Measurements from ENCODE around the gene TMEM117.
"Not testable (repeated sequence)": the region's sequence is repeated elsewhere in the genome, so short reads cannot be mapped to it uniquely, and the experiment has no call there.

The TMEM117 gene

GRCh38 chr12:44217146-44217883 is 381.4 kb downstream of the TMEM117 start:
- DNase-seq, result no peak
- H3K27ac Mint-ChIP-seq, result no peak overlapping the region
- no peaks in the 10 kb centered on the region for H3K27me3 Mint-ChIP-seq
- H3K4me3 Mint-ChIP-seq, result no peak overlapping the region
- peaks cover 5% of the 10 kb centered on the region for H3K9me3 Mint-ChIP-seq
- H3K36me3 Mint-ChIP-seq, result no peaks in the 10 kb centered on the region
- CTCF ChIA-PET, result no interaction called here
- H3K4me1 Mint-ChIP-seq, result no peaks in the 10 kb centered on the region

GRCh38 chr12:44223736-44224135 is 387.9 kb downstream of the TMEM117 start:
- no peak overlapping the region for H3K4me3 Mint-ChIP-seq
- H3K27me3 Mint-ChIP-seq, result no peaks in the 10 kb centered on the region
- no peaks in the 10 kb centered on the region for H3K4me1 Mint-ChIP-seq
- H3K9me3 Mint-ChIP-seq, result no peaks in the 10 kb centered on the region
- CTCF ChIA-PET, result no interaction called here
- no peaks in the 10 kb centered on the region for H3K36me3 Mint-ChIP-seq
- no peak overlapping the region for H3K27ac Mint-ChIP-seq
- no peak for DNase-seq

- no peak overlapping the region for H3K4me3 Mint-ChIP-seq
- no peaks in the 10 kb centered on the region for H3K36me3 Mint-ChIP-seq
- no peaks in the 10 kb centered on the region for H3K27me3 Mint-ChIP-seq
- H3K27ac Mint-ChIP-seq, result no peak overlapping the region
- H3K4me1 Mint-ChIP-seq, result no peaks in the 10 kb centered on the region
- DNase-seq, result no peak
- CTCF ChIA-PET, result no interaction called here
- H3K9me3 Mint-ChIP-seq, result no peaks in the 10 kb centered on the region
These were observed 388.7 kb downstream of the TMEM117 start for GRCh38 chr12:44224399-44225148.

GRCh38 chr12:44225149-44225510 is 389.2 kb downstream of the TMEM117 start:
- no peak overlapping the region for H3K27ac Mint-ChIP-seq
- CTCF ChIA-PET, result no interaction called here
- DNase-seq, result no peak

GRCh38 chr12:44227616-44228015 is 391.7 kb downstream of the TMEM117 start:
- DNase-seq, result no peak
- H3K4me1 Mint-ChIP-seq, result no peaks in the 10 kb centered on the region
- no peaks in the 10 kb centered on the region for H3K27me3 Mint-ChIP-seq
- no peaks in the 10 kb centered on the region for H3K9me3 Mint-ChIP-seq
- H3K36me3 Mint-ChIP-seq, result no peaks in the 10 kb centered on the region
- CTCF ChIA-PET, result no interaction called here
- no peak overlapping the region for H3K4me3 Mint-ChIP-seq
- H3K27ac Mint-ChIP-seq, result no peak overlapping the region

More at GRCh38 chr12:44225149-44225510, 389.2 kb downstream of the TMEM117 start:
- Mint-ChIP-seq H3K36me3 (no peaks in the 10 kb centered on the region), H3K4me3 (no peak overlapping the region), H3K27me3 (no peaks in the 10 kb centered on the region), H3K4me1 (no peaks in the 10 kb centered on the region), H3K9me3 (no peaks in the 10 kb centered on the region)

GRCh38 chr12:44229846-44230245 is 394.0 kb downstream of the TMEM117 start:
- Mint-ChIP-seq H3K27me3 (no peaks in the 10 kb centered on the region), H3K9me3 (no peaks in the 10 kb centered on the region), H3K4me1 (no peaks in the 10 kb centered on the region), H3K36me3 (no peaks in the 10 kb centered on the region), H3K4me3 (no peak overlapping the region), H3K27ac (no peak overlapping the region)
- CTCF ChIA-PET, result no interaction called here
- no peak for DNase-seq

- CTCF ChIA-PET, result no interaction called here
- no peak overlapping the region for H3K4me3 Mint-ChIP-seq
- H3K27ac Mint-ChIP-seq, result no peak overlapping the region
- DNase-seq, result no peak
- H3K4me1 Mint-ChIP-seq, result no peaks in the 10 kb centered on the region
- H3K9me3 Mint-ChIP-seq, result no peaks in the 10 kb centered on the region
- H3K27me3 Mint-ChIP-seq, result no peaks in the 10 kb centered on the region
- H3K36me3 Mint-ChIP-seq, result no peaks in the 10 kb centered on the region
These were observed 399.8 kb downstream of the TMEM117 start for GRCh38 chr12:44235674-44236073.

GRCh38 chr12:44240186-44240585 is 404.3 kb downstream of the TMEM117 start:
- H3K27me3 Mint-ChIP-seq, result no peaks in the 10 kb centered on the region
- no peak for DNase-seq
- no peak overlapping the region for H3K27ac Mint-ChIP-seq
- CTCF ChIA-PET, result no interaction called here
- H3K4me3 Mint-ChIP-seq, result no peak overlapping the region
- no peaks in the 10 kb centered on the region for H3K36me3 Mint-ChIP-seq
- H3K9me3 Mint-ChIP-seq, result no peaks in the 10 kb centered on the region
- no peaks in the 10 kb centered on the region for H3K4me1 Mint-ChIP-seq

- Mint-ChIP-seq H3K4me1 (no peaks in the 10 kb centered on the region), H3K27ac (no peak overlapping the region), H3K9me3 (no peaks in the 10 kb centered on the region), H3K36me3 (no peaks in the 10 kb centered on the region), H3K27me3 (no peaks in the 10 kb centered on the region), H3K4me3 (no peak overlapping the region)
- no peak for DNase-seq
- CTCF ChIA-PET, result no interaction called here
These were observed 410.1 kb downstream of the TMEM117 start for GRCh38 chr12:44245932-44246331.

- Mint-ChIP-seq H3K9me3 (no peaks in the 10 kb centered on the region), H3K4me3 (no peak overlapping the region), H3K27me3 (no peaks in the 10 kb centered on the region), H3K36me3 (no peaks in the 10 kb centered on the region), H3K4me1 (no peaks in the 10 kb centered on the region), H3K27ac (no peak overlapping the region)
- CTCF ChIA-PET, result no interaction called here
- DNase-seq, result no peak
These were observed 410.7 kb downstream of the TMEM117 start for GRCh38 chr12:44246482-44247105.

GRCh38 chr12:44247588-44247987 is 411.7 kb downstream of the TMEM117 start:
- DNase-seq, result no peak
- Mint-ChIP-seq H3K27ac (no peak overlapping the region), H3K36me3 (no peaks in the 10 kb centered on the region), H3K4me1 (no peaks in the 10 kb centered on the region), H3K4me3 (no peak overlapping the region), H3K27me3 (no peaks in the 10 kb centered on the region), H3K9me3 (no peaks in the 10 kb centered on the region)
- CTCF ChIA-PET, result no interaction called here

GRCh38 chr12:44248436-44248835 is 412.6 kb downstream of the TMEM117 start:
- Mint-ChIP-seq H3K9me3 (no peaks in the 10 kb centered on the region), H3K27me3 (no peaks in the 10 kb centered on the region), H3K4me3 (no peak overlapping the region), H3K36me3 (no peaks in the 10 kb centered on the region), H3K4me1 (no peaks in the 10 kb centered on the region), H3K27ac (no peak overlapping the region)
- DNase-seq, result no peak
- CTCF ChIA-PET, result no interaction called here

- CTCF ChIA-PET, H3K4me3 Mint-ChIP-seq: not testable (repeated sequence)
These were observed 414.6 kb downstream of the TMEM117 start for GRCh38 chr12:44250440-44250839.

GRCh38 chr12:44253338-44253856 is 417.5 kb downstream of the TMEM117 start:
- no peak overlapping the region for H3K4me3 Mint-ChIP-seq
- H3K27me3 Mint-ChIP-seq, result no peaks in the 10 kb centered on the region
- no peaks in the 10 kb centered on the region for H3K9me3 Mint-ChIP-seq
- H3K27ac Mint-ChIP-seq, result no peak overlapping the region
- DNase-seq, result no peak
- no peaks in the 10 kb centered on the region for H3K36me3 Mint-ChIP-seq
- CTCF ChIA-PET, result no interaction called here
- H3K4me1 Mint-ChIP-seq, result no peaks in the 10 kb centered on the region

More at GRCh38 chr12:44250440-44250839, 414.6 kb downstream of the TMEM117 start:
- DNase-seq, H3K27me3 Mint-ChIP-seq, H3K27ac Mint-ChIP-seq, H3K9me3 Mint-ChIP-seq, H3K36me3 Mint-ChIP-seq, H3K4me1 Mint-ChIP-seq: not testable (repeated sequence)

GRCh38 chr12:44258246-44258645 is 422.4 kb downstream of the TMEM117 start:
- Mint-ChIP-seq H3K36me3 (no peaks in the 10 kb centered on the region), H3K27ac (no peak overlapping the region), H3K4me1 (no peaks in the 10 kb centered on the region), H3K4me3 (no peak overlapping the region), H3K9me3 (no peaks in the 10 kb centered on the region), H3K27me3 (no peaks in the 10 kb centered on the region)
- DNase-seq, result no peak
- CTCF ChIA-PET, result no interaction called here
